GM23338 (cell line): ENCODE results near the gene CTNNBIP1. TPM values are rescaled to one million over a fixed set of nuclear protein-coding genes. Genes with fewer than 3 reads are reported as not detected.

Source experiments
- ATAC-seq: fragments of 200-7000 bp; cut with Tn5 transposase; 3 replicates; pipeline ENCODE4 v1.9.1; 2020
- DNase-seq: peaks from one replicate; pipeline ENCODE4 v3.0.0-alpha.2; 2015; ENCODE audit warnings: low spot score
- H2AFZ ChIP-seq: fragments of 200-600 bp; sonication (generic); 2 replicates; pipeline ENCODE4 v1.8.0; 2016; ENCODE audit warnings: antibody characterized with exemption, mild to moderate bottlenecking, moderate library complexity
- H3F3A ChIP-seq: fragments of 200-600 bp; sonication (generic); replicated peaks from 2 replicates; pipeline ENCODE4 v1.8.0; 2017; ENCODE audit warnings: antibody characterized with exemption, mixed run types, low read depth
- H3K27ac ChIP-seq: fragments of 200-600 bp; sonication (generic); 2 replicates; pipeline ENCODE4 v1.6.1; 2016; ENCODE audit warnings: low read depth
- H3K27me3 ChIP-seq: fragments of 200-600 bp; sonication (generic); 2 replicates; pipeline ENCODE4 v1.8.0; 2016; ENCODE audit warnings: mild to moderate bottlenecking, mixed run types, moderate library complexity; ENCODE audit not compliant: insufficient read depth
- H3K36me3 ChIP-seq: fragments of 200-600 bp; sonication (generic); 2 replicates; pipeline ENCODE4 v1.8.0; 2016; ENCODE audit warnings: mild to moderate bottlenecking; ENCODE audit not compliant: insufficient read depth
- H3K4me1 ChIP-seq: fragments of 200-600 bp; sonication (generic); 2 replicates; pipeline ENCODE4 v1.8.0; 2016; ENCODE audit warnings: mild to moderate bottlenecking, moderate library complexity; ENCODE audit not compliant: insufficient read depth
- H3K4me2 ChIP-seq: fragments of 200-600 bp; sonication (generic); 2 replicates; pipeline ENCODE4 v1.7.1; 2017; ENCODE audit warnings: mixed run types
- H3K4me3 ChIP-seq: fragments of 200-600 bp; sonication (generic); 2 replicates; pipeline ENCODE4 v1.6.1; 2016; ENCODE audit warnings: mixed run types
- H3K79me2 ChIP-seq: fragments of 200-600 bp; sonication (generic); replicated peaks from 2 replicates; pipeline ENCODE4 v1.8.0; 2017; ENCODE audit warnings: mild to moderate bottlenecking; ENCODE audit not compliant: insufficient read depth
- H3K9me2 ChIP-seq: fragments of 200-600 bp; sonication (generic); 2 replicates; pipeline ENCODE4 v1.8.0; 2017; ENCODE audit not compliant: insufficient read depth
- H4K20me1 ChIP-seq: fragments of 200-600 bp; sonication (generic); replicated peaks from 2 replicates; pipeline ENCODE4 v1.8.0; 2017; ENCODE audit warnings: mild to moderate bottlenecking; ENCODE audit not compliant: insufficient read depth
- H3K27ac Mint-ChIP-seq: 2 replicates; pipeline ENCODE4 v1.8.0; 2020; ENCODE audit warnings: inconsistent platforms, mild to moderate bottlenecking, moderate library complexity, mixed read lengths
- H3K27me3 Mint-ChIP-seq: 3 replicates; pipeline ENCODE4 v1.8.0; 2022; ENCODE audit warnings: low read depth, mild to moderate bottlenecking, moderate library complexity, mixed read lengths, inconsistent platforms; ENCODE audit not compliant: insufficient read depth, poor library complexity
- H3K36me3 Mint-ChIP-seq: 3 replicates; pipeline ENCODE4 v1.8.0; 2021; ENCODE audit warnings: low read depth, mild to moderate bottlenecking, inconsistent platforms, moderate library complexity, mixed read lengths
- H3K4me1 Mint-ChIP-seq: 3 replicates; pipeline ENCODE4 v1.8.0; 2020; ENCODE audit warnings: mild to moderate bottlenecking, inconsistent platforms, mixed read lengths
- H3K4me3 Mint-ChIP-seq: 3 replicates; pipeline ENCODE4 v1.8.0; 2021; ENCODE audit warnings: moderate library complexity, mild to moderate bottlenecking, inconsistent platforms, mixed read lengths
- H3K9me3 Mint-ChIP-seq: 3 replicates; pipeline ENCODE4 v1.8.0; 2020; ENCODE audit warnings: moderate library complexity, mild to moderate bottlenecking, inconsistent platforms, mixed read lengths
- CREB1 ChIP-seq: fragments of 250-450 bp; sonication (Bioruptor Pico); IDR thresholded peaks from 2 replicates; pipeline ENCODE4 v1.5.0; 2020; ENCODE audit warnings: low read depth, mild to moderate bottlenecking, moderate library complexity
- ETS1 ChIP-seq: IDR thresholded peaks from 2 replicates; pipeline ENCODE4 v1.6.1; 2016; ENCODE audit warnings: antibody characterized with exemption
- EZH2 ChIP-seq: fragments of 200-600 bp; sonication (generic); IDR thresholded peaks from one replicate; pipeline ENCODE4 v1.8.0; 2017; ENCODE audit warnings: antibody characterized with exemption, mild to moderate bottlenecking, low read depth; ENCODE audit not compliant: unreplicated experiment
- EZH2phosphoT487 ChIP-seq: fragments of 200-600 bp; sonication (generic); IDR thresholded peaks from one replicate; pipeline ENCODE4 v1.8.1; 2018; ENCODE audit warnings: antibody characterized with exemption; ENCODE audit not compliant: unreplicated experiment
- JUNB ChIP-seq: IDR thresholded peaks from one replicate; pipeline ENCODE4 v1.6.1; 2016; ENCODE audit warnings: antibody characterized with exemption; ENCODE audit not compliant: unreplicated experiment
- NANOG ChIP-seq: IDR thresholded peaks from 2 replicates; pipeline ENCODE4 v1.6.1; 2016; ENCODE audit warnings: antibody characterized with exemption, borderline replicate concordance
- POLR2AphosphoS5 ChIP-seq: IDR thresholded peaks from 2 replicates; pipeline ENCODE4 v1.6.1; 2016; ENCODE audit warnings: antibody characterized with exemption, low read depth
- REST ChIP-seq: IDR thresholded peaks from one replicate; pipeline ENCODE4 v1.6.1; 2018; ENCODE audit warnings: antibody characterized with exemption; ENCODE audit not compliant: unreplicated experiment
- STAT1 ChIP-seq: IDR thresholded peaks from one replicate; pipeline ENCODE4 v1.6.1; 2016; ENCODE audit warnings: antibody characterized with exemption; ENCODE audit not compliant: unreplicated experiment
- ZNF114 ChIP-seq: fragments of 250-450 bp; sonication (Bioruptor Pico); IDR thresholded peaks from 2 replicates; pipeline ENCODE4 v1.5.0; 2020; ENCODE audit warnings: mild to moderate bottlenecking, moderate library complexity
- ZNF331 ChIP-seq: fragments of 250-450 bp; sonication (Bioruptor Pico); IDR thresholded peaks from 2 replicates; pipeline ENCODE4 v1.5.0; 2020; ENCODE audit warnings: low read depth, mild to moderate bottlenecking, moderate library complexity
- ZNF462 ChIP-seq: fragments of 250-450 bp; sonication (Bioruptor Pico); IDR thresholded peaks from 2 replicates; pipeline ENCODE4 v1.5.0; 2020; ENCODE audit warnings: mild to moderate bottlenecking, moderate library complexity
- polyA plus RNA-seq: library from polyadenylated mRNA; unstranded; fragments of >200 nt; fragmentation: Nextera tagmentation; extraction: Ambion mirVana; gene quantifications from 2 replicates; pipeline ENCODE4 v1.2.1, GENCODE V29; 2016
- total RNA-seq: library from RNA; depleted of rRNA; stranded (reverse); fragments of >200 nt; shearing (Covaris generic); gene quantifications from 2 replicates; pipeline ENCODE4 v1.2.3, GENCODE V29; 2014
- TF ChIP-seq, protein P1 (sequence below), 2 experiments: fragments of 200-600 bp in 1 of 2; sonication (generic) in 1 of 2; conservative IDR thresholded peaks; 2 replicates each; pipeline versions ENCODE4 v1.5.1 to v1.6.1; 2016 to 2017; ENCODE audit warnings: antibody characterized with exemption in 2 of 2, low read depth in 2 of 2, mild to moderate bottlenecking in 2 of 2, moderate library complexity in 1 of 2

Gene CTNNBIP1
- total and polyA plus RNA-seq, 2 experiments from 2014 or later, result 30.3 to 55.1 TPM

DNA sequence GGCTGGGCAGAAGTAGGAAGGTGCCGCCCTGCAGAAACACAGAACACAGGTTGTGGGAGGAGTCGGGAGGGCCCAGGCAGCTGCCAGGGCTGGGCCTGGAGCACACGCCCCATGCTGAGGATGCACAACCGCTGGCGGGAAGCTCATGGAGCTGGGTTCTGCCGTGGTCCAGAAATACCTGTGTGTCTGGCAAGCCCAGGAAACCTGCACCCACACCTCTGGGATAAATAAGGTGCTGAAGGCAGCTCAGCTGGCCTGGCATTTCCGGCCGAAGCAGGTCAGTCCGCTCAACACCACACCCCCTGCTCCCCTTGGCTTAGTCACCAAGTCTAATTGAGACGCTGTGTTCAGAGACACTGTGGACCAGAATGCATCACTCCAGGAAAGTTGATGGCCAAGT, 32.1 kb downstream of the CTNNBIP1 start:
- DNase-seq (no peak), ATAC-seq (peak; percentile 11)
- no peak overlapping the region for H3K4me3 Mint-ChIP-seq
- Histone ChIP-seq H3K4me2 (no peak overlapping the region), H3K27me3 (no peaks in the 10 kb centered on the region), H3K4me1 (peaks cover 10% of the 10 kb centered on the region), H3K79me2 (no peaks in the 10 kb centered on the region), H4K20me1 (peaks cover 2% of the 10 kb centered on the region; the same call in 1 of the 2 replicates), H2AFZ (no peak overlapping the region), H3K27ac (no peak overlapping the region), H3K9me2 (no peaks in the 10 kb centered on the region), H3K36me3 (no peaks in the 10 kb centered on the region), H3K4me3 (no peak overlapping the region), H3F3A (no peaks in the 10 kb centered on the region)
- H3K27ac Mint-ChIP-seq, result no peak overlapping the region
- H3K4me1 Mint-ChIP-seq, result peaks cover 13% of the 10 kb centered on the region
- no peaks in the 10 kb centered on the region for H3K9me3 Mint-ChIP-seq
- peaks cover 6% of the 10 kb centered on the region; the same call in 2 of the 3 replicates for H3K36me3 Mint-ChIP-seq
- H3K27me3 Mint-ChIP-seq, result peaks cover 12% of the 10 kb centered on the region
- TF ChIP-seq, protein P1, sequence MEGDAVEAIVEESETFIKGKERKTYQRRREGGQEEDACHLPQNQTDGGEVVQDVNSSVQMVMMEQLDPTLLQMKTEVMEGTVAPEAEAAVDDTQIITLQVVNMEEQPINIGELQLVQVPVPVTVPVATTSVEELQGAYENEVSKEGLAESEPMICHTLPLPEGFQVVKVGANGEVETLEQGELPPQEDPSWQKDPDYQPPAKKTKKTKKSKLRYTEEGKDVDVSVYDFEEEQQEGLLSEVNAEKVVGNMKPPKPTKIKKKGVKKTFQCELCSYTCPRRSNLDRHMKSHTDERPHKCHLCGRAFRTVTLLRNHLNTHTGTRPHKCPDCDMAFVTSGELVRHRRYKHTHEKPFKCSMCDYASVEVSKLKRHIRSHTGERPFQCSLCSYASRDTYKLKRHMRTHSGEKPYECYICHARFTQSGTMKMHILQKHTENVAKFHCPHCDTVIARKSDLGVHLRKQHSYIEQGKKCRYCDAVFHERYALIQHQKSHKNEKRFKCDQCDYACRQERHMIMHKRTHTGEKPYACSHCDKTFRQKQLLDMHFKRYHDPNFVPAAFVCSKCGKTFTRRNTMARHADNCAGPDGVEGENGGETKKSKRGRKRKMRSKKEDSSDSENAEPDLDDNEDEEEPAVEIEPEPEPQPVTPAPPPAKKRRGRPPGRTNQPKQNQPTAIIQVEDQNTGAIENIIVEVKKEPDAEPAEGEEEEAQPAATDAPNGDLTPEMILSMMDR (conservative IDR thresholded peaks at IDR 0.05; ENCODE audit: low read depth in 2 of 2), result no peak
- no peak for TF ChIP-seq ZNF331 (CRISPR knock-in tag)
- TF ChIP-seq ZNF462 (CRISPR knock-in tag), result no peak
- TF ChIP-seq NANOG, result no peak
- TF ChIP-seq ZNF114 (CRISPR knock-in tag), result no peak
- TF ChIP-seq JUNB, result no peak
- no peak for TF ChIP-seq STAT1
- TF ChIP-seq ETS1, result no peak
- no peak for TF ChIP-seq POLR2AphosphoS5
- TF ChIP-seq REST, result no peak
- TF ChIP-seq EZH2phosphoT487, result no peak
- TF ChIP-seq EZH2, result no peak
- no peak for TF ChIP-seq CREB1 (CRISPR knock-in tag)
